Activated B cell treated with CpG ODN at 0.5 μM for 24 hours (primary cell): ENCODE results near the gene IPO9. TPM values are rescaled to one million over a fixed set of nuclear protein-coding genes. Genes with fewer than 3 reads are reported as not detected.

Source experiments
- ATAC-seq: fragments of 200-7000 bp; cut with Tn5 transposase; one replicate; pipeline ENCODE4 v1.10.0; 2021; ENCODE audit warnings: low read depth, mild to moderate bottlenecking, moderate library complexity
- CTCF ChIA-PET: fragments of 350-600 bp; sonication (Branson Sonifier 250); formaldehyde crosslinking; loops from one replicate; lab custom pipeline; 2021; ENCODE audit warnings: antibody characterized with exemption; lab: Charles Lee
- POLR2A ChIA-PET: fragments of 350-600 bp; sonication (Branson Sonifier 250); formaldehyde crosslinking; loops from one replicate; lab custom pipeline; 2021; ENCODE audit warnings: antibody characterized with exemption; lab: Charles Lee
- DNase-seq: peaks from one replicate; pipeline ENCODE4 v3.0.0; 2022
- H3K27ac Mint-ChIP-seq: one replicate; pipeline ENCODE4 v1.8.0; 2020; ENCODE audit warnings: mixed read lengths
- H3K27me3 Mint-ChIP-seq: one replicate; pipeline ENCODE4 v1.8.0; 2021; ENCODE audit warnings: mixed read lengths
- H3K36me3 Mint-ChIP-seq: one replicate; pipeline ENCODE4 v1.8.0; 2021; ENCODE audit warnings: low read depth, mixed read lengths
- H3K4me1 Mint-ChIP-seq: one replicate; pipeline ENCODE4 v1.8.0; 2021; ENCODE audit warnings: mixed read lengths
- H3K4me3 Mint-ChIP-seq: one replicate; pipeline ENCODE4 v1.8.0; 2020; ENCODE audit warnings: mild to moderate bottlenecking, mixed read lengths
- H3K9me3 Mint-ChIP-seq: one replicate; pipeline ENCODE4 v1.8.0; 2020; ENCODE audit warnings: mixed read lengths
- intact Hi-C: fragments of 100-400 bp; cut with micrococcal nuclease; formaldehyde crosslinking; loops from one replicate; pipeline ENCODE4 v1.15.1; 2024
- total RNA-seq: library from RNA; stranded (reverse); gene quantifications from 2 replicates; pipeline ENCODE4 v1.2.3, GENCODE V29; 2022
- TF ChIP-seq, protein P1 (sequence below): fragments of 200-600 bp; IDR thresholded peaks from one replicate; pipeline ENCODE4 v1.8.0; 2022; ENCODE audit warnings: antibody characterized with exemption, mild to moderate bottlenecking

Gene IPO9
- total RNA-seq, 1 donor from 2014 or later = 48.2 TPM

DNA sequence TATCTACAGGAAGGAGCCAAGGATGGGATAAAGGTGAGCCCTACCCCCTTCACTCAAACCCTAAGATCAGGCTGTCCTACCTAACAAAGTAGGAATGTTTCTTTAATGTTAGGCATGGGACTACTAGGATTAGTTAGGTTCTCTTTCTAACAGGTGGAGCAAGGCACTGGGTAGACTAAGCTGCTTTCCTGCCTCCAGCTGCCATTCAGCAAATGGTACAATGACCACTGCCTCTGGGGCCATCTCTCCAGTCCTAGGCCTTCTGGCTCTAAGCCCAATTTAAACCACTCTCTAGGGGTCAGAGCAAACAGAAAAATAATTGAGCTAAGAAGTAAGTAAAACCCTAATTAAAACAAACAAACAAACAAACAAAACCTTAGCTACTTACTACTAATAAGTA lies 15.7 kb upstream of the IPO9 start:
- Mint-ChIP-seq H3K4me1 (no peaks in the 10 kb centered on the region), H3K9me3 (no peaks in the 10 kb centered on the region), H3K4me3 (no peak overlapping the region), H3K36me3 (peaks cover 7% of the 10 kb centered on the region), H3K27me3 (no peaks in the 10 kb centered on the region), H3K27ac (no peak overlapping the region)
- intact Hi-C loops = no loop called here
- TF ChIP-seq, protein P1, sequence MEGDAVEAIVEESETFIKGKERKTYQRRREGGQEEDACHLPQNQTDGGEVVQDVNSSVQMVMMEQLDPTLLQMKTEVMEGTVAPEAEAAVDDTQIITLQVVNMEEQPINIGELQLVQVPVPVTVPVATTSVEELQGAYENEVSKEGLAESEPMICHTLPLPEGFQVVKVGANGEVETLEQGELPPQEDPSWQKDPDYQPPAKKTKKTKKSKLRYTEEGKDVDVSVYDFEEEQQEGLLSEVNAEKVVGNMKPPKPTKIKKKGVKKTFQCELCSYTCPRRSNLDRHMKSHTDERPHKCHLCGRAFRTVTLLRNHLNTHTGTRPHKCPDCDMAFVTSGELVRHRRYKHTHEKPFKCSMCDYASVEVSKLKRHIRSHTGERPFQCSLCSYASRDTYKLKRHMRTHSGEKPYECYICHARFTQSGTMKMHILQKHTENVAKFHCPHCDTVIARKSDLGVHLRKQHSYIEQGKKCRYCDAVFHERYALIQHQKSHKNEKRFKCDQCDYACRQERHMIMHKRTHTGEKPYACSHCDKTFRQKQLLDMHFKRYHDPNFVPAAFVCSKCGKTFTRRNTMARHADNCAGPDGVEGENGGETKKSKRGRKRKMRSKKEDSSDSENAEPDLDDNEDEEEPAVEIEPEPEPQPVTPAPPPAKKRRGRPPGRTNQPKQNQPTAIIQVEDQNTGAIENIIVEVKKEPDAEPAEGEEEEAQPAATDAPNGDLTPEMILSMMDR = no peak
- ATAC-seq (no peak), DNase-seq (no peak)
- POLR2A ChIA-PET = no interaction called here
- CTCF ChIA-PET = interaction anchor here (0.5 kb wide), 1 partner anchor 20 kb away, joined by 3 read pairs; no protein-coding TSS in a partner anchor

GRCh38 chr1:201816309-201816854 lies 12.6 kb upstream of the IPO9 start:
- no peaks in the 10 kb centered on the region for H3K27me3 Mint-ChIP-seq
- intact Hi-C loops = no loop called here
- H3K4me3 Mint-ChIP-seq = no peak overlapping the region
- H3K36me3 Mint-ChIP-seq = peaks cover 7% of the 10 kb centered on the region
- TF ChIP-seq, protein P1 = no peak
- no peaks in the 10 kb centered on the region for H3K4me1 Mint-ChIP-seq
- H3K27ac Mint-ChIP-seq = no peak overlapping the region
- DNase-seq = no peak
- POLR2A ChIA-PET = no interaction called here
- ATAC-seq = no peak
- CTCF ChIA-PET = no interaction called here
- H3K9me3 Mint-ChIP-seq = no peaks in the 10 kb centered on the region

DNA sequence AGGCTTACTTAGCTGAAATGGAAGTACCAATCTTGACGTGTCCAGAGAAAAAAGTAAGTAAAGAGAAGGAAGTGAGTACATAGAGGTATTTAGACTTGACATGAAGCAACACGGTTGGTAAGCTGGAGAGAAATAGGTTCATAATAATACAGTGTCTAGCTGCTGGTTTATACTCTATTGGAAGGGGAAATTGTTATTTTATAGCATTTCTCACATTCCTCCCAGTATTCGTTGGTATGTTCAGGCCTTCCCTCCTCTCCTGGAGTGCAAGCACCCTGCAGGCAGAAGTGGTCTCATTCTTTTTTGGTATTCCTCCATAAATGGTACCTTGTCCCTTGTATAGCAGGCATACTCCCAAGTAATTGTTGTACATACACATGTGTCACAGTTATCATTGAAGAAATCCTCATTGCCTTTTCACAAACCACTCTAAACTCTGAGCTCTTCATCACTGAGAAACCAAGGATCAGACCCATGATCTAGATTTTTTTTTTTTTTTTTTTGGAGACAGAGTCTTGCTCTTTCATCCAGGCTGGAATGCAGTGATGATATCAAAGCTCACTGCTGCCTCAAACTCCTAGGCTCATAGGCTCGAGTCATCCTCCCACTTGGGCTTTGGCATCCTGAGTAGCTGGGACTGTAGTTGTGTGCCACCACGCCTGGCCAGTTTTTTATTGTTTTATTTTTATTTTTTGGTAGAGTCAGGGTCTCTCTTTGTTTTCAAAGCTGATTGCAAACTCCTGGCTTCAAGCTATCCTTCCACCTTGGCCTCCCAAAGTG lies 9.8 kb upstream of the IPO9 start:
- POLR2A ChIA-PET = no interaction called here
- Mint-ChIP-seq H3K27me3 (no peaks in the 10 kb centered on the region), H3K9me3 (no peaks in the 10 kb centered on the region), H3K27ac (no peak overlapping the region), H3K36me3 (peaks cover 7% of the 10 kb centered on the region), H3K4me3 (no peak overlapping the region), H3K4me1 (no peaks in the 10 kb centered on the region)
- ATAC-seq (no peak), DNase-seq (no peak)
- CTCF ChIA-PET = no interaction called here
- intact Hi-C loops = no loop called here
- TF ChIP-seq, protein P1 = no peak

GRCh38 chr1:201820413-201820812 lies 8.5 kb upstream of the IPO9 start:
- H3K4me1 Mint-ChIP-seq = no peaks in the 10 kb centered on the region
- no peaks in the 10 kb centered on the region for H3K9me3 Mint-ChIP-seq
- CTCF ChIA-PET = no interaction called here
- H3K27me3 Mint-ChIP-seq = no peaks in the 10 kb centered on the region
- H3K36me3 Mint-ChIP-seq = peaks cover 7% of the 10 kb centered on the region
- DNase-seq (no peak), ATAC-seq (no peak)
- POLR2A ChIA-PET = interaction anchor here (1.3 kb wide), 1 partner anchor 9 kb away, joined by 3 read pairs; no protein-coding TSS in a partner anchor
- intact Hi-C loops = no loop called here
- no peak overlapping the region for H3K27ac Mint-ChIP-seq
- no peak overlapping the region for H3K4me3 Mint-ChIP-seq
- TF ChIP-seq, protein P1 = no peak

GRCh38 chr1:201825245-201825644 lies 3.7 kb upstream of the IPO9 start:
- no peaks in the 10 kb centered on the region for H3K27me3 Mint-ChIP-seq
- no peaks in the 10 kb centered on the region for H3K9me3 Mint-ChIP-seq
- H3K4me3 Mint-ChIP-seq = no peak overlapping the region
- POLR2A ChIA-PET = no interaction called here
- no peak for ATAC-seq
- CTCF ChIA-PET = no interaction called here
- TF ChIP-seq, protein P1 = no peak
- intact Hi-C loops = loop anchor here (5.0 kb wide), 1 partner anchor 57 kb away; no protein-coding TSS in a partner anchor
- no peak overlapping the region for H3K27ac Mint-ChIP-seq
- peaks cover 5% of the 10 kb centered on the region for H3K36me3 Mint-ChIP-seq
- peaks cover 16% of the 10 kb centered on the region for H3K4me1 Mint-ChIP-seq
- DNase-seq = no peak
